RWPE1 (cell line): ENCODE results near the gene TLR8.

Experiments
- CTCF ChIA-PET: fragments of 350-600 bp; sonication (Branson Sonifier 250); formaldehyde crosslinking; extraction: SDS; loops from one replicate; lab custom pipeline; 2021; lab: Yijun Ruan, JAX
- POLR2A ChIA-PET: fragments of 400-600 bp; formaldehyde crosslinking; extraction: SDS; loops from one replicate; lab custom pipeline; 2020; ENCODE audit warnings: antibody characterized with exemption; ENCODE audit not compliant: low non-redundant PET; lab: Yijun Ruan, JAX
- DNase-seq: peaks from one replicate; pipeline ENCODE4 v3.0.0; 2012; ENCODE audit warnings: low spot score
- H3K27ac ChIP-seq: fragments of 450-650 bp; 2 replicates; pipeline ENCODE4 v1.5.1; 2017
- TF ChIP-seq, protein P1 (sequence below): fragments of 450-650 bp; conservative IDR thresholded peaks from 2 replicates; pipeline ENCODE4 v1.5.1; 2017; ENCODE audit warnings: low read depth, mild to moderate bottlenecking

TLR8 gene

DNA sequence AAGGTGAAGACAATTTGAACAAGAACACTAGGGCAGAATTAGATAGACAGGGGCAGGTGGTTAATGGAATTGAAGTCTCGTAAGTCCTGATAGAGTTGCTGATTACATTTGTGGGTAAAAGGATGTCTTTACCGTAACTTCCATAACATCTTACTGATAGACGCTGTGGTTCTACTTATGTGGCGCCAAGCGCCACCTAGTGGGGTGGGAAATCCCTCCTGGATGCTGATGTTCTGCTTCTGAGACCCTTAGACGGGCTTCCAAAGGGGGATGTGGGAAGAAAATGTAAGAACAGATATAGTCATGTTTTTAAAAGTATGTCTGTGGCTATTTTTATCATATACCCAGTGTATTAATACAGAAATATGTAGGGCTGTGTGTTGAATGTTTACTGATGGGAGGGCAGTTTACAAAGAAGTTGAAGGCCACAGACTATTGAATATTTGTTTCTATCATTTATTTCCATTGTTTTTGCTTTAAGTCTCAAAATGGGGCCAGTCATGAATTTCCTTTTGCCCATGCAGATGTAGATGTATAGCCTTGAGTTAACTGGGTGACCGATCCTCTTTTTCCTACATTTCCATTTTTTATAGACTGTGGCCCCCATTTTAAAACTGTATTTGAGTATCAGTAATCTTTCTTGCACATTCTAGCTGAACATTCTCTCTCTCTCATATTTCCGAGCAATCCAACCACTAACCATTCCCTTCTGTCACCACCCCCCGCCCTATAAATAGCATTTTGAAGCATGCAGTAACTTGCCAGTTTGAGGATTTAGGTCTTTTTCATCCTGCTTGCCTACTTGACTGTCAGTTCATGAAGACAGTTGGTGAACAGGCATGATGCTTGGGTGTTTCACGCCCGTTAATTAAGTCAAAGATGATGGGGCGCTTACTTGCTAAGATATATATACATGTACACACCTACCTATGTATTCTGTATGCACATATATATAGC is 12.1 kb upstream of the TLR8 start:
- peak; percentile 4 for DNase-seq
- no peak overlapping the region for H3K27ac ChIP-seq
- ChIA-PET CTCF (interaction anchor here (0.6 kb wide), 1 partner anchor 112 kb away, joined by 3 read pairs; no protein-coding TSS in a partner anchor), POLR2A (no interaction called here)
- TF ChIP-seq, protein P1, sequence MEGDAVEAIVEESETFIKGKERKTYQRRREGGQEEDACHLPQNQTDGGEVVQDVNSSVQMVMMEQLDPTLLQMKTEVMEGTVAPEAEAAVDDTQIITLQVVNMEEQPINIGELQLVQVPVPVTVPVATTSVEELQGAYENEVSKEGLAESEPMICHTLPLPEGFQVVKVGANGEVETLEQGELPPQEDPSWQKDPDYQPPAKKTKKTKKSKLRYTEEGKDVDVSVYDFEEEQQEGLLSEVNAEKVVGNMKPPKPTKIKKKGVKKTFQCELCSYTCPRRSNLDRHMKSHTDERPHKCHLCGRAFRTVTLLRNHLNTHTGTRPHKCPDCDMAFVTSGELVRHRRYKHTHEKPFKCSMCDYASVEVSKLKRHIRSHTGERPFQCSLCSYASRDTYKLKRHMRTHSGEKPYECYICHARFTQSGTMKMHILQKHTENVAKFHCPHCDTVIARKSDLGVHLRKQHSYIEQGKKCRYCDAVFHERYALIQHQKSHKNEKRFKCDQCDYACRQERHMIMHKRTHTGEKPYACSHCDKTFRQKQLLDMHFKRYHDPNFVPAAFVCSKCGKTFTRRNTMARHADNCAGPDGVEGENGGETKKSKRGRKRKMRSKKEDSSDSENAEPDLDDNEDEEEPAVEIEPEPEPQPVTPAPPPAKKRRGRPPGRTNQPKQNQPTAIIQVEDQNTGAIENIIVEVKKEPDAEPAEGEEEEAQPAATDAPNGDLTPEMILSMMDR = peak; percentile 31; the same call in 1 of the 2 replicates

DNA sequence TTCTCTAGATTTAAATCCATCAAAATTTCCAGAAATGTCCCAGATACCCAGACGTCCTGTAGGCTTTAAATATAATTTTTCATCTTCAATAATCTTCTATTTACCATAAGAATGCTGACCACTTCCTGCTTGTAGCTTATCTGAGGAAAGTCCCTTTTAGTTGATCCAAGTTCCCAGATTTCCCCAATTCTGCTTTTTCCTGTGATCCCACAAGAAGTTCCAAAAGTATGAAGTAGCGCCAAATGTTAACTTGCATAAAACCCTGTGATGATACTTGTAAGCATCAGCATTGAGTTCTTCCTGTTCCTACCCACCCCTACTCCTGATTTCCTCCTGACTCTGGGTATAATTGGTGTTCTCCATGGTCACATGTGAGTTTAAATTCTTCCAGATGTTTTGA is 10.6 kb upstream of the TLR8 start:
- H3K27ac ChIP-seq = no peak overlapping the region
- TF ChIP-seq, protein P1 = no peak
- ChIA-PET POLR2A (no interaction called here), CTCF (no interaction called here)
- DNase-seq = no peak

DNA sequence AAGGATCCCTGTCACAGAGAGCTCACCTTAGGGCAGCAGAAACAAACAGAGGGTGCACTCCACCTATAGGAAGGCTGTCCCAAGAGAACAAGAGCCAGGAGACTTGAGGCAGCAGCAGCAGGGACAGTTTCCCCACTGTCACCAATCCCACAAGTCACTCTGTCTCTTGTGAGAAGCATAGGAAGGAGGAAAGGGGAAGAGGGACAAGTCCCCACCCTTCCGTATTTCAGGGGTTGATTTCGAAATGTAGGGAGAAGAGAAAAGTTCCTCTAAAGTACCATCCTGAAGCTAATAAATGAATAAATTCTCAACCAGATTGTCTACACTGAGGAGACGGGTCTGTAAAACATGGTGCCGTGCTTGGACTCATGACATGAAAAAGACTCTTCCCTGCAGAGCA is 9.5 kb upstream of the TLR8 start:
- TF ChIP-seq, protein P1 = no peak
- ChIA-PET CTCF (interaction anchor here (0.6 kb wide), 1 partner anchor 74 kb away, joined by 3 read pairs; no protein-coding TSS in a partner anchor), POLR2A (no interaction called here)
- no peak overlapping the region for H3K27ac ChIP-seq
- no peak for DNase-seq

DNA sequence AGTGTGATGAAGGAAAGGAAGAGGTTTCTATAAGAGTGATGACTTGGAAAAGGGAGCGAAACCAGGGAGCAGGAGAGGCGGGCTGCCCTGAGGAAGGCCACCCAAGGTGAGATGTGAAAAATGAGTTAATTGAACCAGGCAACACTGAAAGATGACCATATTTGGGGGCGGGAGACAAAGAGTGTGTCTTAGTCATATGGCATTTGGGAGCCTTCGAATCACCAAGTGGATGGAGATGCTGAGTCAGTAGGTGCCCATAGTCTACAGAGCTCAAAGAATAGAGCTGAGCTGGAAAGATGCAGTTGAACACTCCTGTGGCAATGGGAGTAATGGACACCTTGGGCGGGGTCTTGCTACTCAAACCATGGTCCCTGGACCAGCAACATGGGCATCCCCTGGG is 8.3 kb upstream of the TLR8 start:
- ChIA-PET POLR2A (no interaction called here), CTCF (no interaction called here)
- H3K27ac ChIP-seq = no peak overlapping the region
- DNase-seq = no peak
- TF ChIP-seq, protein P1 = no peak

DNA sequence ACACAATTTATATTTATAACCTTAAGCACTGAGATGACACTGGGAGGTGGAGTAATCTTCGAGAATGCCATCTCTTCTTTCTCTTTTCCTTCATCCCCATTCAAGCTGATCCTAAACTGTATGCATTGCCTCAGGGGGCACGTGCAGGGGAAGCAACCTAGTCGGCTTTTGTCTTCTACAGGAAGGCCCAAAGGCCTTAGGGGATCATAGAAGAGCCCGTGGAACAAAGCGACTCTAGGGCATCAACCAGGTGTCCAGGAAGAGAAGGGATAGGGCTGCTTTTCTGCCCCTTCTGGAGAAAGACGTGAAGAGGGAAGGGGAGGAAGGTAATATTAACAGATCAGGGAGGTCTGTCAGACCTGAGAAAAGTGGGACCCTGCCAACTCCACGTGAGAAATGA is 6.9 kb upstream of the TLR8 start:
- no peak for DNase-seq
- CTCF ChIA-PET = no interaction called here
- POLR2A ChIA-PET = no interaction called here
- no peak overlapping the region for H3K27ac ChIP-seq
- TF ChIP-seq, protein P1 = no peak

DNA sequence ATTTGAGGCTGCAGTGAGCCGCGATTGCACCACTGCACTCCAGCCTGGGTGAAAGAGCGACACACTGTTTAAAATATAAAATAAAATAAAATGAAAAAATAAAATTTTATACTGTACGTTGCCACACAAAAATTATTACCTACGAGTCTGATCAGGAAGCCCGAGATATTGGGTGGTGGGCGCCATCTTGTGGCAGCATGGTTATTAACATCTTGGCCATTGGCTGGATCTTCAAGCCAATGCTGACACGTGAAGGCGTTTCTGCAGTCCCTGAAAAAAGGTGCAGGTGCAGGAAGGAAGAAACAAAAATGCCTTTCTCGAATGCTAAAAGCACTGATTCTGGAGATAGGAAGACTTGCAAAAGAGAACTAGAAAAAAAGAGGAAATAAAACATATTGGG is 4.9 kb upstream of the TLR8 start:
- POLR2A ChIA-PET = no interaction called here
- DNase-seq = peak; percentile 62
- TF ChIP-seq, protein P1 = peak; percentile 59
- CTCF ChIA-PET = interaction anchor here (0.6 kb wide), 1 partner anchor 762 kb away, joined by 4 read pairs; no protein-coding TSS in a partner anchor
- no peak overlapping the region for H3K27ac ChIP-seq
